ENCODE data around the gene GNL2.

GRCh38 chr1:37561133-37562132, 34.3 kb downstream of the GNL2 start:
- TF ChIP-seq FOXM1 (IDR thresholded peaks at IDR 0.05; ENCODE audit: borderline replicate concordance) (peak; percentile 43; the same call in 1 of the 2 replicates), SUZ12 (IDR thresholded peaks at IDR 0.05) (no peak), FOXK2 (IDR thresholded peaks at IDR 0.05) (no peak), NFRKB (IDR thresholded peaks at IDR 0.05) (no peak), L3MBTL2 (conservative IDR thresholded peaks at IDR 0.05) (no peak), TARDBP (IDR thresholded peaks at IDR 0.05) (no peak), PKNOX1 (IDR thresholded peaks at IDR 0.05) (no peak), BHLHE40 (IDR thresholded peaks at IDR 0.05; ENCODE audit: borderline replicate concordance) (no peak), ZNF384 (IDR thresholded peaks at IDR 0.05) (no peak), FOXA1 (IDR thresholded peaks at IDR 0.05) (no peak), ELF4 (IDR thresholded peaks at IDR 0.05) (no peak), LEF1 (IDR thresholded peaks at IDR 0.05; ENCODE audit: borderline replicate concordance) (no peak), SP1 (IDR thresholded peaks at IDR 0.05) (no peak), HDGF (IDR thresholded peaks at IDR 0.05; ENCODE audit: borderline replicate concordance) (no peak)
